Measurements from ENCODE around the gene RABL6.

GRCh38 chr9:136795000-136795348 lies 12.8 kb upstream of the RABL6 start:
- TF ChIP-seq CTCF (IDR thresholded peaks at IDR 0.05) (no peak), EZH2 (IDR thresholded peaks at IDR 0.05) (no peak), EZH2phosphoT487 (IDR thresholded peaks at IDR 0.05) (no peak)

Data from neural progenitor cell (in vitro differentiated cells).